NCI-H1105 treated with DMSO at 0.1 percent for 48 hours (cell line): Measurements from ENCODE around the gene KDSR.
"Not testable (repeated sequence)": the region's sequence is repeated elsewhere in the genome, so short reads cannot be mapped to it uniquely, and the experiment has no call there.

Experiments used
- DNase-seq: peaks from one replicate; lab custom pipeline; 2025; lab: John Stamatoyannopoulos, UW

KDSR gene

GRCh38 chr18:63365876-63366212 lies 1.2 kb downstream of the KDSR start:
- no peak for DNase-seq

- no peak for DNase-seq
These were observed 3.1 kb downstream of the KDSR start for GRCh38 chr18:63363951-63364350.

- DNase-seq: not testable (repeated sequence)
These were observed 3.6 kb downstream of the KDSR start for GRCh38 chr18:63363420-63363819.

- no peak for DNase-seq
These were observed 10.6 kb downstream of the KDSR start for GRCh38 chr18:63356272-63356896.

- DNase-seq: no peak
These were observed 16.8 kb downstream of the KDSR start for GRCh38 chr18:63350230-63350629.

- DNase-seq: no peak
These were observed 18.4 kb downstream of the KDSR start for GRCh38 chr18:63348508-63349136.

- no peak for DNase-seq
These were observed 20.4 kb downstream of the KDSR start for GRCh38 chr18:63346480-63347183.

GRCh38 chr18:63346031-63346430 lies 21.0 kb downstream of the KDSR start:
- peak; percentile 17 for DNase-seq

- no peak for DNase-seq
These were observed 22.1 kb downstream of the KDSR start for GRCh38 chr18:63344918-63345317.

GRCh38 chr18:63344263-63344662 lies 22.7 kb downstream of the KDSR start:
- DNase-seq: no peak

- no peak for DNase-seq
These were observed 24.8 kb downstream of the KDSR start for GRCh38 chr18:63342206-63342605.

GRCh38 chr18:63339920-63340484 lies 27.0 kb downstream of the KDSR start:
- DNase-seq: peak; percentile 18

- DNase-seq: no peak
These were observed 30.5 kb downstream of the KDSR start for GRCh38 chr18:63336366-63337099.

GRCh38 chr18:63331105-63331504 lies 35.9 kb downstream of the KDSR start:
- DNase-seq: no peak

- no peak for DNase-seq
These were observed 37.4 kb downstream of the KDSR start for GRCh38 chr18:63329431-63330145.

- no peak for DNase-seq
These were observed 41.0 kb downstream of the KDSR start for GRCh38 chr18:63326011-63326410.

GRCh38 chr18:63325086-63325686 lies 41.8 kb downstream of the KDSR start:
- DNase-seq: no peak

GRCh38 chr18:63322908-63323634 lies 43.9 kb downstream of the KDSR start:
- DNase-seq: peak; percentile 87

GRCh38 chr18:63322206-63322605 lies 44.8 kb downstream of the KDSR start:
- no peak for DNase-seq

GRCh38 chr18:63321291-63321690 lies 45.7 kb downstream of the KDSR start:
- no peak for DNase-seq

- no peak for DNase-seq
These were observed 46.1 kb downstream of the KDSR start for GRCh38 chr18:63320975-63321265.
